Activated T-cell treated with anti-CD3 and anti-CD28 coated beads for 24 hours (primary cell): ENCODE data around the gene NOL9.
"Not testable (repeated sequence)": the region's sequence is repeated elsewhere in the genome, so short reads cannot be mapped to it uniquely, and the experiment has no call there.

Experiments used
- DNase-seq: peaks from one replicate; pipeline ENCODE4 v3.0.0-alpha.2; 2020; ENCODE audit warnings: low read depth

NOL9 gene

DNA sequence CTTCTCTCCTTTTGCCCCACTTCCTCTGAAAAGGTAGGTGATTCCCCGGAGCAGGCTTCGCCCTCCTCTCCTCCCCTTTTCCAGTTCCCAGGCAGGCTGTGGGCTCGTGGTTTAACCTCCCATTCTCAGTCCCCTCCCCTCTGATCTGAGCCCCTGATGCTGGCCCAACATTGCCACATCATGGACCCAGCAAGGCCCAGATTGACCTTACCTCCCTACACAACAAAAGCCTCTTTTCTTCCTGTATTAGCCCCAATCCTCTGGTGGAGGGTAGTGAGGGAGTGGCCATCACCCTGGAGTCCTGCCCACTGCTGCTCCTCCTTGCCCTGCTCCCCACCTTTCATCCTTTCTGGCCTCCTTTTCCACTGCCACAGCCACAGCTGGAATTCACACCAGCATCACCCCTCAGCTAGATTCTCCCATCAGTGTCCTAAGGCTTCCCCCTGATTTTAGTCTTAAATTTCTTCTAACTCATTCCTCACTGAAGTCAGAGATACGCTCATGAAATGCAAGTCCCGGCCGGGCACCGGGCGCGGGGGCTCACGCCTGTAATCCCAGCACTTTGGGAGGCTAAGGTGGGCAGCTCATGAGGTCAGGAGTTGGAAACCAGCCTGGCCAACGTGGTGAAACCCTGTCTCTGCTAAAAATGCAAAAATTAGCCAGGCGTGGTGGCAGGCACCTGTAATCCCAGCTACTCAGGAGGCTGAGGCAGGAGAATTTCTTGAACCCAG, 18.5 kb upstream of the NOL9 start:
- DNase-seq: no peak

DNA sequence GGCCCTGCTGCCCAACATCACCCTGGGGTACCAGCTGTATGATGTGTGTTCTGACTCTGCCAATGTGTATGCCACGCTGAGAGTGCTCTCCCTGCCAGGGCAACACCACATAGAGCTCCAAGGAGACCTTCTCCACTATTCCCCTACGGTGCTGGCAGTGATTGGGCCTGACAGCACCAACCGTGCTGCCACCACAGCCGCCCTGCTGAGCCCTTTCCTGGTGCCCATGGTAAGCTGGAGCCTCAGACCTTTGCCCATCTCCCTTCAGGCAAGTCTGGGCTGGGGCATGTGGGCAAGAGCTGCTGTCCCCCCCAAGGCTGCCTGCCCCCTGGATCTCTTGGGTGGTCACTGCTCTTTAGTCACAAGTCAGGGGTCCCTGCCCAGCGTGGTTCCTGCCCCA, 16.7 kb upstream of the NOL9 start:
- DNase-seq: no peak

DNA sequence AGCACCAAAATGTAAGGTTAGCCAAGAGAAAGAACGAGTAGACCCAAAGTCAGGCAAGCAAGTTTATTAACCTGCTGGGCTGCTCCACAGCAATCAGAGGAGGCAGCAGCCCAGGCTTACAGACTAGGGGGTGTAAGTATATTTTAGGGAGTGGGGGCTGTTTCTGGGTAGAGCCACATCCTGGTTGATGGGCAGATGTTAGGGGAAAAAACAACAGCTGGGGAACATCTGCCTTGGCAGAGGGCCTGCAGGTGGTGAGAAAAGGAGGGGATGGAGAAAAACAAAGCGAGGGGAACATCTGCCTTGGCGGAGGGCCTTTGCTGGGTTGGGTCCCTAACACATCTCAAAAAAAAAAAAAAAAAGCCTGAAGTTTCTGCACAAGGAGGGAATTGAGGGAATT, 15.8 kb upstream of the NOL9 start:
- no peak for DNase-seq

DNA sequence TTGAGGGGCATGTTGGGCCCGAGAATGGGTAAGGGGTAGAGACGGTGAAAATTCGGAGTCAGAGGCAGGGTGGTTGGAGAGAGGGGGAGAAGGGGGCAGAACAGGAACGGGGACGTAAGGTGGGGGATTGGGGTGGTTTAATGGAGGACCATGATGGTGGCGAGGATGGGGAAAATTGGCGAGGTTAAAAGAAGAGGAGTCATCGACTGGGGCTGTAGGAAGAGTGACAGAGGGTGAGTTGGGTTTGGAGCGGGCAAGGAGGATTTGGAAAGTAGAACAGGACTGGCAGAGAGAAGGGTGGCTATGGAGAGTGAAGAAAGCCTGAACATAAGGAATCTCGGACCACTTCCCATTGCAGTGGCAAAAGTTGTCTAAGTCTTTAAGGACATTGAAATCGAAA, 14.7 kb upstream of the NOL9 start:
- no peak for DNase-seq

DNA sequence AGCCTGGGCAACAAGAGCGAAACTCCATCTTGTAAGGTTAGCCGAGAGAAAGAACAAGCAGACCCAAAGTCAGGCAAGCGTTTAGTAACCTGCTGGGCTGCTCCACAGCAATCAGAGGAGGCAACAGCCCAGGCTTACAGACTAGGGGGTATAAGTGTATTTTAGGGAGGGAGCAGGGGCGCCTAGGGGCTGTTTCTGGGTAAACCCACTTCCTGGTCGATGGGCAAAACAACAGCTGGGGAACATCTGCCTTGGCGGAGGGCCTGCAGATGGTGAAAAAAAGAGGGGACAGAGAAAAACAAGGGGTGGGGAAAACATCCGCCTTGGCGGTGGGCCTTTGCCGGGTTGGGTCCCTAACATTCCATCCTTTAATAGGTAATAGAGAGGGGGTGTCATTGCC, 6.0 kb upstream of the NOL9 start:
- no peak for DNase-seq

DNA sequence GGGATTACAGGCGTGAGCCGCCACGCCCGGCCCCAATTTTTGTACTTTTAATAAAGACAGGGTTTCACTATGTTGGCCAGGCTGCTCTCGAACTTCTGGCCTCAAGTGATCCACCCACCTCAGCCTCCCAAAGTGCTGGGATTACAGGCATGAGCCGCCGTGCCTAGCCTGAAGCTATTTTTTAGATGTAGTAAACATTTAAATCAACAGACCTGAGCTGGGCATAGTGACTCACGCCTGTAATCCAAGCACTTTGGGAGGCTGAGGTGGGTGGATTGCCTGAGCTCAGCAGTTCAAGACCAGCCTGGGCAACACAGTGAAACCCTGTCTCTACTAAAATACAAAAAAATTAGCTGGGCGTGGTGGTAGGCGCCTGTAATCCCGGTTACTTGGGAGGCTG, 4.8 kb upstream of the NOL9 start:
- DNase-seq: not testable (repeated sequence)

DNA sequence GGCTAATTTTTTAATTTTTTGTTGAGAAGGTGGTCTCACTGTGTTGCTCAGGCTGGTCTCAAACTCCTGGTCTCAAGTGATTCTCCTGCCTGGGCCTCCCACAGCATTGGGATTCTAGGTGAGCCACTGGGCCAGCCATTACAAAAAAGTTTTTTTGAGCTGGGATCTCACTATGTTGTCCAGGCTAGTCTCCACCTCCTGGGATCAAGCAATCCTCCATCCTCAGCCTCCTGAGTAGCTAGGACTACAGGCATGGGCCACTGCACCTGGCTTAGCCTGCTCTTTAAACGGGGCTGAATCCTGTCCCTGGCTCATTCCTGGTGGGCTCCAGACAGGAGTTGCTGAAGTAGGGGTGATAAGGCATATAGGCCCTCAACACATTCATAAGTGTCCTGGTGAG, 3.3 kb upstream of the NOL9 start:
- DNase-seq: no peak

DNA sequence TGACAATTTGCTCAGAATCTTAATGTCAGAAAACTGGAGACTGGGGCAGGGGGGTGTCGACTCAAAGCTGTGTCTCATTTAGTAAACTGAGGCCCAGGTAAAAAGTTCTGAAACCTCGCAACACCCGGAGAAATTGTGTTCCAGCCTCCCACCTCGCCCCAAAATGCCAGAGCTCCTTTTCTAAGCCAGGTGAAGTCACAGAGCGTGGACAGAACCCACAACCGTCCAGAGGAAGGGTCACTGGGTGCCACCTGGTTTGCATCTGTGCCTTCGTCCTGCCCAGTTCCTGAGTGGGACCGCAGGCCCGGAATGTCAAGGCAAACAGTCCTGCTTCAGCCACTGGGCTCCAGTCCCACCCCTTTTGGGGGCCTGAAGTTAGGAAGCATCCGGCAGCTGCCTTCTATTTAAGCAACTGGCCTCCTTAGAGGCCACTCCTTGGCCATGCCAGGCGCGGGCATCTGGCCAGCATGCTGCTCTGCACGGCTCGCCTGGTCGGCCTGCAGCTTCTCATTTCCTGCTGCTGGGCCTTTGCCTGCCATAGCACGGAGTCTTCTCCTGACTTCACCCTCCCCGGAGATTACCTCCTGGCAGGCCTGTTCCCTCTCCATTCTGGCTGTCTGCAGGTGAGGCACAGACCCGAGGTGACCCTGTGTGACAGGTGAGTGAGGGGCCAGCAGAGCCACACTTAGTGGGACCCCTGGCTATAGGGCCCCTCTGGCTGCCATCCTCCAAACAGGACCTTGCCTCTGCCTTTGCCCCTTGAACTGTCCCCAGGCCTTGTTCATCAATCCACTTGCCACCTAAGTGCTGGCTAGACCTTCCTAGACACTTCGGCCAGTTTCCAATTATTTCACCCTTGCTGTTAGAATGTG, 830 bp upstream of the NOL9 start, which contains the start of gene TAS1R1:
Gene TAS1R1 (plus strand): TSS at position 401 of the 872 bp plus-strand sequence. CDS start 67 bp downstream, at position 468.
- DNase-seq: no peak

DNA sequence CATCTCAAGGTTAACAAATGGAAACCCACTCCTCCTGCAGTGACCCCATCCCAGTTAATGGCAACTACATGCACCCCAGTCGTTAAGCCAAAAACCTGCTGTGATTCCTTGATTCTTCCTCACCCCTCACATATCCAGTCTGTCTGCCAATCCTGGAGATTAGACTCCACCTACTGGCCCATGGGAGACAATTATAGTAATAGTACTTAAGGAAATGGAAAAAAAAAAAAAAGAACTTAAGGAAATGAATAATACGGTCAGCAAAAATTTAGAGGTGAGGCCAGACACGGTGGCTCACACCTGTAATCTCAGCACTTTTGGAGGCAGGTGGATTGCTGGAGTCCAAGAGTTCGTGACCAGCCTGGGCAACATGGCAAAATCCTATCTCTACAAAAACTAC, 7.0 kb downstream of the NOL9 start:
- DNase-seq: no peak

DNA sequence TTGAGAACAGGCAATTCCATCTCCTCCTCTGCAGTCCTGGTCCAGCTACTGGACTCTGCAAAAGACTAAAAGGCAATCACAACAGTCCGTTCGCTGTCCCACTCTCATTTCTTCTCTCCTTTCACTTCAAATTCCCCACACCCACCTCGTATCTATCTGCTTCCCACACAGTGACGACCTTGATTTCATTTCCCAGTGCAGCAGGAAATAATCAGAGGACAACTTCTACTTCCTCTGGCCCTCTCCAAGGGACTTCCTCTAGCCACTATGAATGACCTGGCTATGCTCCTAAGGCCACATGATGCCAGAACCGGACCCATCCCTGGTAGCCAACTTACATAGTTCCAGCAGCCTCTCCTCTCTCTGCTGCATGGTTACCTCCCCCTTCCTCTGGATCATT, 8.0 kb downstream of the NOL9 start:
- no peak for DNase-seq

DNA sequence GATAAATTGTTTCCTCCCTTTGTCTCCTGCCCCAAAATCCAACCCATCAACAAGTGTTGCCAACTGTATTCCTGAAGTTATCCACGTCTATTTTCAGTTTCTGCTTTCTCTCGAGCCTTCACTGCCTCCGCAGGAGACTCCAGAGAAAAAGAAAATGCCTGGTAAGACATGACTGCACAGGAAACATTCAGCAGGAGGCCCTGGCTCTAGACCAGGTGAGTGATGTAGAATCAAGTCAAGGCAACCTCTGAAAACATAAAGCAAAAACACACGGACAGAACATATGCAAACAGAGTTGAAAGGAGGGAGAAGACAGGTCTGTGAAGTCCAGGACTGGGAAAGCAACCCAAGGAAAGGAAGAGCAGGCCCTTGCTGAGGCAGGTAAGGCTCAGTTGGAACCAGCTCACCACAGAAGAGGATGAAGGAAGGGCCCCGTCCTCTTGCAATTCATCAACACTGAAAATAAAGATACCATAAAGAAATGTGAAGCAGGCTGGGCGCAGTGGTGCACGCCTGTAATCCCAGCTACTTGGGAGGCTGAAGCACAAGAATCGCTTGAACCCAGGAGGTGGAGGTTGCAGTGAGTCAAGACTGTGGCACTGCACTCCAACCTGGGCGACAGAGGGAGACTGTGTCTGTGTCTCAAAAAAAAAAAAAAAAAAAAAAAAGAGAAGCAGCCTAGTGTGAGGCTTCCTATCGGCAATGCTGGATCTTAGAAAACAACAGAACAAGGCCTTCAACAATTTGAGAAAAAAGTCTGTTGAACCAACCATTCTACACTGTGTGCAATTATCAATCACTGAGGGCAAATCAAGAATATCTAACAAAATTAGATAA, 8.8 kb downstream of the NOL9 start:
- DNase-seq: no peak

DNA sequence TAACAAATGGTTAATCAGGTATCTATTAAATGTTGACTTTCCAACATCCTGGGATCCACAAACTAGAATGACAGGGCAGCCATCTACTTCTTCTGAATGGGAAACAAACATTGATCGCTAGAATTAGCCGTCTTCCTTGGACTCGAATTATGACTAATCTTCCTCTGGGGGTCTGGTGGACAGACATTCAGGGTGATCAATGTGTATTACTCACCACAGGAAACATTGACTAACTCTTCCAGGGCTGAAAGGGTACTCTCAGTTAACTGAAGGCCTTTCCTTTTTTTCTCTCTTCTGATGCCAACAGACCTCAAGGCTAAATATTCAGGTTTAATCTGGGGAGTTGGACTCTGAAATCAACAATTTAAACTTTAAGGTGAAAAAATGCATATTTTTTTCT, 9.5 kb downstream of the NOL9 start:
- DNase-seq: no peak

DNA sequence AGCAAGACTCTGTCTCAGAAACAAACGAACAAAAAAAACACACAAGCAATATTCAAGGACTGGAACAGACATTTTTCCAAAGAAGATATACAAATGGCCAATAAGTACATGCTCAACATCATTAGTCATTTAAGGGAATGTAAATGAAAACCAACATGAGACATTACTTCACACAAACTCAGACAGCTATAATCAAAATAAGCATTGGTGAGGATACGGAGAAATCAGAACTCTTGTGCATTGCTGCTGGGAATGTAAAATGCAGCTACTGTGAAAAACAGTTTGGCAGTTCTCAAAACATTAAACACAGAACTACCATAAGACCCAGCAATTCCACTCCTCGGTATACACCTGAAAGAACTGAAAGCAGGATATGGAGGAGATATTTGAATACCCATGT, 15.4 kb downstream of the NOL9 start:
- DNase-seq: no peak

DNA sequence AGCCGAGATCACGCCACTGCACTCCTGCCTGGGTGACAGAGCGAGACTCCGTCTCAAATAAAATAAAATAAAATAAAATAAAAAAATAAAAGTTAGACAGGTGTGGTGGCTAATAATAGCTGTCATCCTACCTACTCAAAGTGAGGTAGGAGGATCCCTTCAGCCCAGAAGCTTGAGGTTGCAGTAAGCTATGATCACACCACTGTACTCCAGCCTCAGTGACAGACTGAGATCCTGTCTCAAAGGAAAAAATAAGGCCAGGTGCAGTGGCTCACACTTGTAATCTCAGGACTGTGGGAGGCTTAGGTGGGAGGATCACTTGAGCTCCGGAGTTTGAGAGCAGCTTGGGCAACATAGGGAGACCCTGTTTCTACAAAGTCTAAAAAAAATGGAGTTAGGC, 18.0 kb downstream of the NOL9 start:
- DNase-seq: no peak

DNA sequence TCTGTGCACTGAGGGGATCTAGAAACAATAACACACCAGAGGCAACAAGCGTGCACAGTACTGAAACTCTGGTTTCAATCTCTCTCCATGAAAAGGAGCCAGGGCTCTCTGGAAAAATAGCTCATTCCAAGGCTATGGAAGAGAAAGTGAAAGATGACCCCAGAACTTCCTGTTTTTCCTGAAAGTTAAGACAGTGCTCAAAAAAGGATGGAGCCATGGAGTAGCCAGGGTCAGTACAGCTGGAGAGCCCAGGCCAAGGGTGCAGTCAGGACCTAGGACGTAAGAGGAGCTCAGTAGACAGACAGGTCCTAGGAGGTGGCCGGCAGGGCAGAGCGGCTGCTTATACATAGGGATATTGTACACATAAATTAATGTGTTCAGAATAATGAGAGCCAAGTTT, 19.1 kb downstream of the NOL9 start:
- no peak for DNase-seq

DNA sequence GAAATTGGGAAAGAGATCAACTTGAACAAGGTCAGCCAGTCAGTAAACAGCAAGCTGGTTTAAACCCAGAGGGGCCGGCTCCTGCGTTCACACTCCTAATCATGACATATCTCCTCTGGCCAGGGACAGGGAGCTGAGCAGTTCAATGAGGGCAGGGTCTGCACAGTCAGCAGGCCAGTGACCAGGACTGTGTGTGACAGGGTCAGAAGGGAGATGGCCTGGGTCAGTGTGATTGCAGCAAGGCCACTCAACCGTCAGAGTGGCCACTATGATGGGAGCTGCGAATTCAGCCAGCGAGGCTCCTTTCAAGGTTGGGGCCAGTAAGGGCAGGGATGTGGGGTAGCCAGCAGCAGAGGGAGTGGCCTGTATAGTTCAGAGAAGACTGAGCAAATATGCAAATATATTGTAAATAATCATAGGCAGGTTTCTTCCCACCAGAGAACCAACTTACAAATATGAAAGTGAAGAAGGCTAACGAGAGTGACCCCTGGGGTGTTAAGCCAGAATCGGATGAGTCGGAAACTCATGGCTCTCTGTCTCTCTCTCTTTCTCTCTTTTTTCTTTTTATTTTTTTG, 20.0 kb downstream of the NOL9 start:
- no peak for DNase-seq

DNA sequence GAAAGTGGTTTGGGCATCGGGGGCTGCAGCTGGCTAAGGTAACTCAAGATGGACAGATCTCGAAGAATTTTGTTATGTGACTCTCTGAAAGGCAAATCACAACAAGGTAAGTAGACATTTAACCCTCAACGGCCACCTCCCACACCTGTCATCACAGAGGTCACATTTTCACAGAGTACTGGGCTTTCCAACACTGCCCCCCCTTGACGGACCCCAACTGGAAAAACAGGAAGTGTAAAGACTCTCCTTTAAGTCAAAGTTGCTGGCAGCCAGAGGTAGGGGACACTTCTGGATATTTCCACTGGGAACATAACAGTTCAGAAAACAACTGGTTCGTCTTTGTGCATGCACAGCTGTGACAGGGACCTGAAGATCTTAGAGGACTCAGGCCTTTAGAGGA, 22.3 kb downstream of the NOL9 start:
- DNase-seq: no peak

DNA sequence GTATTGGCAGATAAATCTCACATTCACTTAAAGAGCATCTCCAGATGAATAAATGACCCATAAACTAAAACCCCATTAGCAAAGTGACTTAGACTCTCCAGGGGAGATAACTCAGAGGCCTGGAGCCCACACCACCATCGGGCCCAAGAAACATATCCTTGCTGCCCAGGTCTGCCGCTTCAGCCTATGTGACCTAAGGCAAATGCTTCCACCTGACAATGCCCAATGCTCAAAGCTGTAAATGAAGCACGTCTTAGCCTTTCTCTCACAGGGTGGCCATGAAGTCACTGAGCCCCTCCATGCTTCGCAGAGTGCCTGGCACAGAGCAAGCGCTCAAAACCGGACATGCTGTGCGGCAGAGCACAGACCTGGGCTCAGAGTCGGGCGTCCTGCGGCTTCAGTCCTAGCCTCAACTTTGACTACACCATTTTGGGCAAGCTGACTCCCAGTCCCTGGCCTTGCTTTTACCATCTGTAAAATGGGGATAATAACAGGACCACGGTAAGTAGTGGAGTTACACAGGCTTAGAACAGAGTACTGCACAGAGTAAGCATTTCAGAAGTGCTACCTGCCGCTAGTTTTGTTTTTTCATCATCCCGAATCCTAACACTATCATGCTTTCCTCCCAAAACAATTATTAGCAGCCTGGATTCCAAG, 23.7 kb downstream of the NOL9 start:
- no peak for DNase-seq

DNA sequence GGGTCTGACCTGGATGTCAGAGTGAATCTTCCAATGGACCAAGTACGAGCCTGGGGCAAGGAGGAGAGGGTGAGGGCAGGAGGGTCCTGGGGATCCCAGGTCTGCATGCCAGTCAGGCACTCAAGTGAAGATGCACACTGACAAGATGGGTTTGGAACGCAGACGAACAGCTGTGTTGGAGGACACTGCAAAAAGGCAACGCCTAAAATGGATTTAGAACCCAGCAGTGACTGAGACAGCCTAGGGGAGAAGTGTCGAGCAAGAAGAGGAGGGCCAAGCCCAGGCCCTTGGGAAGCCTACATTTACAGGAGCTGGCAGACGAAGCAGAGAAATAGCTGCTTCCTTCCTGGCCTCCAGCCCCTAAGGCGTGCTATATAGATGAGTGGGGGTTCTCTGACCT, 25.8 kb downstream of the NOL9 start:
- no peak for DNase-seq

DNA sequence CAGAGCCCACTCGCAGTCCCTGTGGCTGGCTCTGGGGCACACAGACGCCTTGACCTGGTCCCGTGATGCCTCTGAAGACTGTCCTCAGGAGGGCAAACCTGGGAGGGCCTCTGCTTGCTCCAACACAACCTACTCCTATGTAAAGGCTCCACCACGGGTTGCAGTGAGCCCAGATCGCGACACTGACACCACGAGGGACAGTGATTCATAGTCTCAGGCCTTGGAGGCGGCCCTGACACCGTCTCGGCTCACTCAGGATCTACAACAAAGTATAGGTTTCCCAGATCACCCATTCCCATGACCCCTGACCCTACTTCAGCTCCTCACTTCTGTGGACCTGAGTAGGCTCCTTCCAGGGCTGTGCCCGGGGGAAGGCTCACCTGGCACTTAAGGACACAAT, 28.0 kb downstream of the NOL9 start:
- no peak for DNase-seq

DNA sequence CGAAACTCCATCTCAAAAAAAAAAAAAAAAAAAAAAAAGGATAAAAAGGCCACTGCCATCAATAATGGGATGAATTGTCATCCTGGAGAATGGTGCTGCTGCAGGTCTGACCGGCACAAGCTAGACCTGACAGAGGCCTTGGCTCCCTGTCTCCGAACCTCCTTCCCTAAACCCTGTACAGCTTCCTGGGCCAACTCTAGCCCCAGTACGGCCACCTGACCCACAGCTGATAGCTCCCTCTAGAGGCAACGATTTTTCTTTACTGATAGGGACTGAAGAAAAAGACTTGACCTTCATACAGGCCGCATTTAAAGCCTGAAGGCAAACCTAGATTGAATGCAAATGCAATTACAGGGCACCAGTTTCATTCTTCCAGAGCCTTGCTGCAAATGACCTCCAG, 30.7 kb downstream of the NOL9 start:
- DNase-seq: no peak

DNA sequence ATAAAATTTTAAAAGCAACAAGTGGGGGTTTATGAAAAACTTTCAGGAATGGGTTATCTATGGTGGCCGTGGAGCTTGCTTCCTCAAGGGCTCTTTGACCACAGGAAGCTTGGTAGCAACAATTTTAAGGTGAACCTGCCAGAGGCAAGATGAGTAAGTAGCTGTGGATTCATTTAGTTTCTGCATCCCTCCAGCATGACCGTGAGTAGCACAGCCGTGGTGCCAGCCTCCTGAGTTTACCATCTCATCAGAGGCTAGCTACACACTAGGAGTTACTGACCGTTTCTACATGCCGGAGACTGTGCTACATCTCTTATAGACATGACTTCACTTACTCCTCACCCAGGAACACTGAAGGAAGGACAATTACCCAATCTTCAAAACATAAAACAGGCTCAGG, 32.8 kb downstream of the NOL9 start:
- DNase-seq: no peak
